Loucy (cell line): ENCODE results near the gene CTRL.

Experiments used
- CTCF ChIP-seq: fragments of 200-600 bp; sonication (generic); conservative IDR thresholded peaks from 2 replicates; pipeline ENCODE4 v1.5.1; 2014; ENCODE audit warnings: mild to moderate bottlenecking, antibody characterized with exemption, low read length
- EZH2phosphoT487 ChIP-seq: fragments of 200-600 bp; IDR thresholded peaks from 2 replicates; pipeline ENCODE4 v1.6.1; 2018; ENCODE audit warnings: antibody characterized with exemption, mild to moderate bottlenecking, moderate library complexity, borderline replicate concordance

GRCh38 chr16:67897231-67897630 is 34.4 kb downstream of the CTRL start:
- no peak for TF ChIP-seq CTCF
- TF ChIP-seq EZH2phosphoT487: no peak
